Coronary artery (tissue), 2 donors: ENCODE measurements around the gene NKAIN4.

Experiments
- DNase-seq: peaks from one replicate; pipeline ENCODE4 v3.0.0-alpha.2; 2017; ENCODE audit warnings: low spot score
- H3K27ac ChIP-seq, 2 donors: fragments of 200-600 bp; sonication (generic); one replicate each; pipeline ENCODE4 v1.5.1; 2016 to 2019
- H3K4me3 ChIP-seq: fragments of 200-600 bp; sonication (generic); 2 replicates; pipeline ENCODE4 v1.5.1; 2016; ENCODE audit warnings: mild to moderate bottlenecking, moderate library complexity
- TF ChIP-seq, protein P1 (sequence below): fragments of 200-600 bp; sonication (generic); IDR thresholded peaks from one replicate; pipeline ENCODE4 v1.5.1; 2019; ENCODE audit warnings: antibody characterized with exemption

NKAIN4 gene

DNA sequence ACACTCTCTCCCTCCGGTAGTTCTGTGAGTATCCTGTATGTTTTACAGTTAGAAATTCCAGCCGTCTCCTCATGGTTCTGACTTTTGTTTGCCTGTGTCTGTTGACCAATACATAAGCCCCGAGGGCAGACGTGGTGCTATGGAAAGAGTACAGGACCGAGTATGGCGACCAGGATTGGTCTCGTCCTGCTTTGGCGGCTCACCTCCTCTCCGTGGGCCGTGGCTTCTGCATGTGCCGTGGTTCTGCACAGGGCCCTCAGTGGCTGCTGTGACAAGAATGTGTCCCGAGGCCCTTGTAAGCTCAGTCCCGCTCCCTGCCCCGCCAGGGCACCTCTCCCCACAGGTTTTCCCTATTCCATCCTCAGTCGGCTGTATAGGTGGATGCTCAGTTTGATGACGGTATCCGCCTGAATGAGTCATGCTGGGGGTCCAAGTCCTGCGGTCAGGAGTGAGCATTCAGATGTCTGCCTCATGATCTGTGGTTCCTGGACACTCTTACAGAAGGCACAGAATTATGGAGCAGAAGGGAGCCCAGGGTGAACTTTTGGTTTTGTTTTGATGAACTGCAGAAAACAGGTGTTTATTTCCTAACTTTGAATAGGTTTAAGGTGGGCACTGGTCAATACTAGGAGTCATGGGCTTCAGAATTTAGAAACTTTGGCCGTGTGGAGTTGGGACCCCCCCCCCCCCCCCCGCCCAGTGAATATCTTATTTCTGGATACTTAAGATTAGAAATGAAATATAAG lies 19.5 kb upstream of the NKAIN4 start:
- TF ChIP-seq, protein P1, sequence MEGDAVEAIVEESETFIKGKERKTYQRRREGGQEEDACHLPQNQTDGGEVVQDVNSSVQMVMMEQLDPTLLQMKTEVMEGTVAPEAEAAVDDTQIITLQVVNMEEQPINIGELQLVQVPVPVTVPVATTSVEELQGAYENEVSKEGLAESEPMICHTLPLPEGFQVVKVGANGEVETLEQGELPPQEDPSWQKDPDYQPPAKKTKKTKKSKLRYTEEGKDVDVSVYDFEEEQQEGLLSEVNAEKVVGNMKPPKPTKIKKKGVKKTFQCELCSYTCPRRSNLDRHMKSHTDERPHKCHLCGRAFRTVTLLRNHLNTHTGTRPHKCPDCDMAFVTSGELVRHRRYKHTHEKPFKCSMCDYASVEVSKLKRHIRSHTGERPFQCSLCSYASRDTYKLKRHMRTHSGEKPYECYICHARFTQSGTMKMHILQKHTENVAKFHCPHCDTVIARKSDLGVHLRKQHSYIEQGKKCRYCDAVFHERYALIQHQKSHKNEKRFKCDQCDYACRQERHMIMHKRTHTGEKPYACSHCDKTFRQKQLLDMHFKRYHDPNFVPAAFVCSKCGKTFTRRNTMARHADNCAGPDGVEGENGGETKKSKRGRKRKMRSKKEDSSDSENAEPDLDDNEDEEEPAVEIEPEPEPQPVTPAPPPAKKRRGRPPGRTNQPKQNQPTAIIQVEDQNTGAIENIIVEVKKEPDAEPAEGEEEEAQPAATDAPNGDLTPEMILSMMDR = no peak
- no peak for DNase-seq
- Histone ChIP-seq H3K27ac (no peak overlapping the region), H3K4me3 (peak overlapping the region; percentile 98)

DNA sequence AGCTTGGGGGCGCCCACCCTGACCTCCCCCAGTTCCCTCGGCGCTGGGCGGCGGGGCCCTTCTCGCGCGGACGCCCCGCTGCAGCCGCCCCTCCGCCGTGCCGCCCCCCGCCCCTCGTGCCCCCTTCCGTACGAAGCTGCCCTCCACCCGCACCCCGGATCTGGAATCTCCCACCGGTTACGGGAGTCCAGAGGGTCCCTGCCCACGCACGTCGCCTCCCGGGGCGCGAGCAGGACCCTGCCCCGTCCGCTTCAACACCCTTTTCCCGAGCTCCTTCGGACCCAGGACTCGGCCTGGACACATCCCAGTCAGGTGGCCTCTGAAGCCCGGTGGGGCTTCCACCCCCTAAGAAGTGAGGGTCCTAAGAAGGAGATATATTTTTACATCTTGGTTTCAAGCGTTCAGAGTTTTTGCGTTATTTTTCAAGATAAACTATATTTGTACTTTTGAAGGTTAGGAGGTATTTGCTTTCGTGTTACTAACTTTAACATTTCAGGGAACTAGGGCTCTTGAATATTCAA lies 18.9 kb upstream of the NKAIN4 start:
- TF ChIP-seq, protein P1 = no peak
- DNase-seq = no peak
- H3K4me3 ChIP-seq = peak overlapping the region; percentile 98
- peak overlapping the region; percentile 76 to 81 for H3K27ac ChIP-seq

DNA sequence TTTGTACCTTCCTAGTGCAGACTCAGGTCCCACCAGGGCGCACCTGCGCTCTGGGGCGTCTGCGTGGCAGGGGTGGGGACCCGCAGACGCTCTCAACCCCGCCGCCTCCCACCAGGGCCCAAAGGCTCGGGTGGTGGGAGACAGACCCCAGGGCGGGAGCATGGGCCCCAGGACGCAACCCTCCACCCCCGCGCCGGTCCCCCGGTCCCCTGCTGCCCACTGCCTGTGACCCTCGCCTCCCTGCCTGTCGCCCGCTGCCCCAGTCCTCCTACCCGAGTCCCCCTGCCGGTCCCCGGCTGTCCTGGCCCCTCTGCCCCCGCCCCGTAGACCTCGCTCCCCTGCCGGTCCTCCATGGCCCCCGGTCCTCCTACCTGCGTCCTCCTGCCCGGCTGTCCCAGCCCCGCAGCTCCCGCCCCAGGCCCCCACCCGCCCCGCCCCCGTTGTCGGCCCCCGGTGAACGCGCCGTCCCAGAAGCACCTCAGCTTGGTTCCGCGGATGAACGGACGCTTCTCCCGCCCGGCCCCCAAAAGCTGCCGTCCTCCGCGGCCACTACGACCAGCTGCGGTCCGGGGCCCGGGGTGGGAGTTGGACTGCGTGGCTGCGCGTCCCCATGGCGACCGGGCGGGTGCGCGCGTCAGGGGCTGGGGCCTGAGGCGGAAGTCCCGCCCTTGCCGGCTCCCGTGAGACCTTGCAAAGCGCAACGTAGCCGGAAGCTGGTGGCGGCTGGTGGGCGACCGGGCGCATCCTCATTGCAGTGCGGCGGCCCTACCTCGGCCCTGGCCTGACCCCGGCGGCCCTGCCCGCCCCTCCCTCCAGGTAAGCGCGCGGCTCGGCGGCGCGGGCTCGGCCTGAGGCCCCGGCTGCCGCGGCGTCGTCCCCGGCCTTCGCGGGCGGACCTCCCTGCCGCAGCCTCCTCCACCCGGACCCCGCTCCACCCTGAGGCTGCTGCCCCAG lies 18.1 kb upstream of the NKAIN4 start, which contains the start of gene ARFGAP1:
ARFGAP1 (plus strand) TSS at position 709 of the 954 bp plus-strand sequence. CDS start 2,768 bp downstream, outside the sequence.
- DNase-seq = peak; percentile 88
- TF ChIP-seq, protein P1 = no peak
- Histone ChIP-seq H3K27ac (peak within 1 kb of the TSS; percentile 76 to 81), H3K4me3 (peak within 1 kb of the TSS; percentile 98)

DNA sequence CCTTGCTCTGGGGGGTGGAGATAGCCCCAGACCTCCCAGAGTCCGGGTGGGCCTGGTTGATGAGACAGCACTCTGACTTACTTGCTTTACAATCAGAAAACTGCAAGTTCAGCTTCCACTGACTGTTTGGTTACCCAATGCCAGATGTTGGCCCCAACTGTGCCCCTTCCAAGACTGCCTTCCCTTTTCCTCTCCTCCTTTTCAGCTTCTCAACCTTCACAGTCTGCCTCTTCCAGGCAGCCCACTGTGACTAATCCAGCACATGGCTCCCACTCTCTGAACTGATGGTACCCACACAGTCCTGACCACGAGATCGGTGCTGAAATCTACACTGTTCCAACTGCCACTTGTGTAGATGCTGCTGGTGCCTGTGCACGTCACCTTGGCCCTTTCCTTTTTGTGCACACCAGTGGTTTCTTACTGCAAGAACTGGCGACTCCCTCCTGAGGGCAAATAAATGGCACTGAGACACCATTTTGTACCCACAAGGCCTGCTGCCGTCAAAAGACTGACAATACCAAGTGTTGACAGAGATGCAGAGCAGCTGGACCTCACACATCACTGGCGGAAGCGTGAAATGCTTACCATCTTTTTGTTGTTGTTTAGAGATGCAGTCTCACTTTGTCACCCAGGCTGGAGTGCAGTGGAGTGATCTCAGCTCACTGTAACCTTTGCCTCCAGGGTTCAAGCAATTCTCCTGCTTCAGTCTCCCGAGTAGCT lies 16.5 kb upstream of the NKAIN4 start:
- TF ChIP-seq, protein P1 = no peak
- no peak overlapping the region for H3K27ac ChIP-seq
- no peak for DNase-seq
- H3K4me3 ChIP-seq = no peak overlapping the region

DNA sequence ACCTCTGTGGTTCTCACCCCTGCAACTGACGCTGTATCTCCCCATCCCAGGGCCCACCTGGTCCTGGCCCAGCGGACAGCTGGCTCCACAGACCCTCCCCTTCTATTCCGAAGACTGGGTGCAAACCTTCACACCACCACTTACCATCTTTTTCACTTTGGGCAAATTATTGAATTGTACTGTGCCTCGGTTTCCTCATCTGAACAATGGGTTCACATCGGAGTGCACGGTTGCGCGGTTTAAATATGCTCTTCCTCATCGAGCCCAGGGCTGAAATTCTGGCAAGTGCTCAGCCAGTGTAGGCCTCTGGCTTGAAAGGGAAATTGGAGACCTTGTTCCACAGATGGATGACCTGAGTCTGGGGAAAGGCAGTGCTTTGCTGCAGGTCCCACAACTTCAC lies 15.5 kb upstream of the NKAIN4 start:
- no peak for DNase-seq
- TF ChIP-seq, protein P1 = no peak
- Histone ChIP-seq H3K4me3 (no peak overlapping the region), H3K27ac (no peak overlapping the region)

DNA sequence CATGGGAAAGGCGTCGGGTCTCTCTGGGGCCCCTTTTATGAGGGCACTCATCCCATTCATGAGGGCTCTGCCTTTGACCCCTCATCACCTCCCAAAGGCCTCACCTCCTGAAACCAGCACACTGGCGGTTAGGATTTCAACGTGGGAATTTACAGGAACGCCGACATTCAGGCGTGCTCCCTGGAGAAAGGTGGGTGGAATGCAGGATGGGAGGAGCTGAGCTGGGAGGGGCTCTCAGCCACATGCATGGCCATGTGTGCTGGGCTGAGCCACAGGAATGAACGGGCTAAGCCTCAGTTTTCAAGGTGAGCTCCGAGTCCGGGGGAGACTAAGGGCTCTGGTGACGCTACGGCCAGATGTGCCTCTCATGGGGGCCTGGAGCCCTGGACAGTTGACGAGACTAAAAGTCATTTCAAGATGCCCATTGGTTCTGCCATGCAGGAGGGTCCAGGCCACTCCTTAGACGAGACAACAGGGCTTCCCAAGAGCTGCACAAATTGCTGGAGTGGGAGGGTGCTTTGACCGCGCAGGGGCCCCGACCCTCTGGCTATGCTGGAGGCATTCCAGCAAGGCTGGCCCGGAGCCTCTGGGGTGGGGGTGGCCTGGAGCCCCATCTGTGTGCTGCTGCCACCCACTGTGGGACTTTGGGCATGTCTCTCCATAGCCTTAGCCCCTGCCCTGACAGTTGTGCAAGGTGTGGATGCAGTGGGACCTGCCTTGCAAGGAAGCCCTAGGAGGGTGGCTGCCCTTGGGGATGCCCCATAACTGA lies 14.6 kb upstream of the NKAIN4 start:
- TF ChIP-seq, protein P1 = no peak
- DNase-seq = no peak
- Histone ChIP-seq H3K4me3 (no peak overlapping the region), H3K27ac (no peak overlapping the region)
